ENCODE measurements around the gene RAB3C.

The RAB3C gene

DNA sequence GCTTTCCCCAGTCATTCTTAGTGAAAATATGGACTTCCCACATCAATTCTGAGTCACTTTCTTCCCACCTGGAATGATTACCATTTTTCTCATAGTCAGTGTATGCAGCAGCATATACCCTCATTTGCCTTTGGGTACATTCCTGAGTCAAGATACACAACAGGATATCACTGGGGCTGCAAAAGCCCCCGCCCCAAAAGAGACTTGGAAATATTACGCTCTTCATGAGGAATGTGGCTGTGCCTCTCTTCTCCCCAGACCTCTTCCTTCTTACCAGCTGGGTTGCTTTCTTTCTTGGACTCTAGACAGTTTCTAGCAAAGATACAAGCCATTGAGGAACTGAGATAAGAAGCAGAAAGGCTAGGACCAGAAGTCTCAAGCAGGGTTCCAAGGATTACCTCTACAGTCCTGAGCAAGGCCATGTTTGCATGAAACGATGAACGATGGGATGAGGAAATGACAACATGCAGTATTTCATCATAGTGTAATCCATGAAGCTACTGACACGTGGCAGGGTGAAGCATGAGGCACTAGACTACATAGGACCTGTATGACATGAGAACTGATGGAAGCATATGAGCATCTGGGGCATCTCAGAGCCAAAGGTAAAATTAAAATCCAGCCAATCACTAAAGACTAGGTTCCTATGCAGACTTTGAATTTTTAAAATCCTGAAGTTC is 218.1 kb downstream of the RAB3C start:
- Histone ChIP-seq H3K4me1 (ENCODE audit: insufficient read depth, poor library complexity, severe bottlenecking) (no peaks in the 10 kb centered on the region), H3K36me3 (ENCODE audit: low read depth) (no peaks in the 10 kb centered on the region), H3K27ac (ENCODE audit: poor library complexity, severe bottlenecking) (no peak overlapping the region), H3K27me3 (ENCODE audit: insufficient read depth, poor library complexity, severe bottlenecking) (peaks cover 33% of the 10 kb centered on the region), H3K9me3 (ENCODE audit: severe bottlenecking) (no peaks in the 10 kb centered on the region), H3K4me3 (ENCODE audit: severe bottlenecking) (no peak overlapping the region)
- no peak for ATAC-seq (ENCODE audit: low read depth)
- no peak for TF ChIP-seq CTCF (IDR thresholded peaks at IDR 0.05; ENCODE audit: poor library complexity, severe bottlenecking)
- DNase-seq (ENCODE audit: low spot score), result no peak

- no peak overlapping the region for H3K27ac ChIP-seq (ENCODE audit: poor library complexity, severe bottlenecking)
- H3K9me3 ChIP-seq (ENCODE audit: severe bottlenecking), result no peaks in the 10 kb centered on the region
- ATAC-seq (ENCODE audit: low read depth), result no peak
- H3K4me3 ChIP-seq (ENCODE audit: severe bottlenecking), result no peak overlapping the region
- TF ChIP-seq CTCF (IDR thresholded peaks at IDR 0.05; ENCODE audit: poor library complexity, severe bottlenecking), result no peak
- H3K36me3 ChIP-seq (ENCODE audit: low read depth), result no peaks in the 10 kb centered on the region
- DNase-seq (ENCODE audit: low spot score), result no peak
- H3K4me1 ChIP-seq (ENCODE audit: insufficient read depth, poor library complexity, severe bottlenecking), result no peaks in the 10 kb centered on the region
- H3K27me3 ChIP-seq (ENCODE audit: insufficient read depth, poor library complexity, severe bottlenecking), result peaks cover 34% of the 10 kb centered on the region
Measured at GRCh38 chr5:58803056-58803455, 220.2 kb downstream of the RAB3C start.

DNA sequence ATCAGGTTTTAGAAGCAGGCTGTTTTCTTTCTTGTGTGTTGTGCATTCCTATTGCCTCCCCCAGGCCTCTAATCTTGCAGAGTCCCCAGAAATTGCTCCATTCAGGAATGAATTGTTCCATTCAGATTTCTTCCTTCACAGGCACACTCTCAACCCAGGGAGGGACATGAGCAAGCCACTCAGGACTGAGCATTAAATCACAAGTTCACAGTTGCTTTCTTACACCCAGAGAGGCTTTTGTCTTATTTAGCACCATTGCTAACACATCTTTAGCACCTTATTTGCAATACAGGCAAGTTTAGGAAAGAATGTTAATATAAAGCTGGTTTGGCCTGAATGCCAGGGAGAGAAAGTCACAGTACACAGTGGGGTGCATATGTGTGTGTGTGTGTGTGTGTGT is 221.4 kb downstream of the RAB3C start:
- Histone ChIP-seq H3K27ac (ENCODE audit: poor library complexity, severe bottlenecking) (no peak overlapping the region), H3K9me3 (ENCODE audit: severe bottlenecking) (no peaks in the 10 kb centered on the region), H3K4me3 (ENCODE audit: severe bottlenecking) (no peak overlapping the region), H3K4me1 (ENCODE audit: insufficient read depth, poor library complexity, severe bottlenecking) (no peaks in the 10 kb centered on the region), H3K36me3 (ENCODE audit: low read depth) (no peaks in the 10 kb centered on the region), H3K27me3 (ENCODE audit: insufficient read depth, poor library complexity, severe bottlenecking) (peaks cover 43% of the 10 kb centered on the region)
- DNase-seq (ENCODE audit: low spot score), result no peak
- no peak for TF ChIP-seq CTCF (IDR thresholded peaks at IDR 0.05; ENCODE audit: poor library complexity, severe bottlenecking)
- no peak for ATAC-seq (ENCODE audit: low read depth)

GRCh38 chr5:58810086-58810485 is 227.2 kb downstream of the RAB3C start:
- H3K27ac ChIP-seq (ENCODE audit: poor library complexity, severe bottlenecking), result no peak overlapping the region
- TF ChIP-seq CTCF (IDR thresholded peaks at IDR 0.05; ENCODE audit: poor library complexity, severe bottlenecking), result no peak
- no peaks in the 10 kb centered on the region for H3K9me3 ChIP-seq (ENCODE audit: severe bottlenecking)
- DNase-seq (ENCODE audit: low spot score), result no peak
- H3K27me3 ChIP-seq (ENCODE audit: insufficient read depth, poor library complexity, severe bottlenecking), result peaks cover 21% of the 10 kb centered on the region
- no peaks in the 10 kb centered on the region for H3K4me1 ChIP-seq (ENCODE audit: insufficient read depth, poor library complexity, severe bottlenecking)
- no peaks in the 10 kb centered on the region for H3K36me3 ChIP-seq (ENCODE audit: low read depth)
- no peak for ATAC-seq (ENCODE audit: low read depth)
- H3K4me3 ChIP-seq (ENCODE audit: severe bottlenecking), result no peak overlapping the region

GRCh38 chr5:58813855-58814254 is 231.0 kb downstream of the RAB3C start:
- Histone ChIP-seq H3K36me3 (ENCODE audit: low read depth) (no peaks in the 10 kb centered on the region), H3K27ac (ENCODE audit: poor library complexity, severe bottlenecking) (no peak overlapping the region), H3K27me3 (ENCODE audit: insufficient read depth, poor library complexity, severe bottlenecking) (peaks cover 14% of the 10 kb centered on the region), H3K9me3 (ENCODE audit: severe bottlenecking) (no peaks in the 10 kb centered on the region), H3K4me1 (ENCODE audit: insufficient read depth, poor library complexity, severe bottlenecking) (no peaks in the 10 kb centered on the region), H3K4me3 (ENCODE audit: severe bottlenecking) (no peak overlapping the region)
- ATAC-seq (ENCODE audit: low read depth) (no peak), DNase-seq (ENCODE audit: low spot score) (no peak)
- no peak for TF ChIP-seq CTCF (IDR thresholded peaks at IDR 0.05; ENCODE audit: poor library complexity, severe bottlenecking)
